ENCODE results near the gene SLC16A12. TPM values are rescaled to one million over a fixed set of nuclear protein-coding genes. Genes with fewer than 3 reads are reported as not detected.

The SLC16A12 gene
- total RNA-seq, 3 donors from 2014 or later (not counting 1 experiment from before 2014, with no cell fraction given): not detected

- Mint-ChIP-seq H3K27me3 (ENCODE audit: low read depth in 2 of 2) (peaks cover 40 to 47% of the 10 kb centered on the region in 2 donors), H3K27ac (no peak overlapping the region), H3K36me3 (no peaks in the 10 kb centered on the region), H3K9me3 (no peaks in the 10 kb centered on the region), H3K4me1 (peaks cover 0 to 5% of the 10 kb centered on the region in 2 donors), H3K4me3 (no peak overlapping the region)
- intact Hi-C loops (cut with micrococcal nuclease): no loop called here
- no peak for ATAC-seq
- Histone ChIP-seq H3K27ac (ENCODE audit: low read length) (no peak overlapping the region), H3K4me1 (ENCODE audit: control insufficient read depth, insufficient read depth, low read length) (no peaks in the 10 kb centered on the region), H3K4me3 (ENCODE audit: low read length) (no peak overlapping the region), H3K9me3 (ENCODE audit: control insufficient read depth, insufficient read depth, low read length) (no peaks in the 10 kb centered on the region), H3K36me3 (ENCODE audit: control insufficient read depth, insufficient read depth, low read length) (no peaks in the 10 kb centered on the region), H3K27me3 (ENCODE audit: control insufficient read depth, insufficient read depth, low read length) (peaks cover 15% of the 10 kb centered on the region)
- TF ChIP-seq CTCF (IDR thresholded peaks at IDR 0.05): no peak
- 82% methylated on average over 1 of the region's 1 CpG for WGBS (ENCODE audit: insufficient coverage)
- DNase-seq: no peak
Measured at GRCh38 chr10:89537364-89537763, 2.0 kb upstream of the SLC16A12 start.

GRCh38 chr10:89536013-89536354, 590 bp upstream of the SLC16A12 start:
- ATAC-seq: no peak
- no peak overlapping the region for H3K4me3 Mint-ChIP-seq
- intact Hi-C loops (cut with micrococcal nuclease): no loop called here
- no peaks in the 10 kb centered on the region for H3K36me3 Mint-ChIP-seq
- no peaks in the 10 kb centered on the region for H3K9me3 Mint-ChIP-seq
- no peak overlapping the region for H3K27ac Mint-ChIP-seq
- Histone ChIP-seq H3K36me3 (ENCODE audit: control insufficient read depth, insufficient read depth, low read length) (no peaks in the 10 kb centered on the region), H3K4me1 (ENCODE audit: control insufficient read depth, insufficient read depth, low read length) (no peaks in the 10 kb centered on the region), H3K27ac (ENCODE audit: low read length) (no peak overlapping the region), H3K9me3 (ENCODE audit: control insufficient read depth, insufficient read depth, low read length) (no peaks in the 10 kb centered on the region), H3K4me3 (ENCODE audit: low read length) (no peak overlapping the region), H3K27me3 (ENCODE audit: control insufficient read depth, insufficient read depth, low read length) (peaks cover 15% of the 10 kb centered on the region)
- peaks cover 0 to 5% of the 10 kb centered on the region in 2 donors for H3K4me1 Mint-ChIP-seq
- DNase-seq: no peak
- H3K27me3 Mint-ChIP-seq (ENCODE audit: low read depth in 2 of 2): peaks cover 44 to 49% of the 10 kb centered on the region in 2 donors
- TF ChIP-seq CTCF (IDR thresholded peaks at IDR 0.05): no peak
- WGBS (ENCODE audit: insufficient coverage): 15% methylated on average over 16 of the region's 16 CpGs

- H3K4me3 Mint-ChIP-seq: no peak overlapping the region
- no peaks in the 10 kb centered on the region for H3K9me3 ChIP-seq (ENCODE audit: control insufficient read depth, insufficient read depth, low read length)
- peaks cover 0 to 5% of the 10 kb centered on the region in 2 donors for H3K4me1 Mint-ChIP-seq
- no peak overlapping the region for H3K27ac ChIP-seq (ENCODE audit: low read length)
- no peaks in the 10 kb centered on the region for H3K9me3 Mint-ChIP-seq
- intact Hi-C loops (cut with micrococcal nuclease): no loop called here
- no peak overlapping the region for H3K27ac Mint-ChIP-seq
- no peaks in the 10 kb centered on the region for H3K4me1 ChIP-seq (ENCODE audit: control insufficient read depth, insufficient read depth, low read length)
- H3K27me3 ChIP-seq (ENCODE audit: control insufficient read depth, insufficient read depth, low read length): peaks cover 17% of the 10 kb centered on the region
- H3K36me3 Mint-ChIP-seq: no peaks in the 10 kb centered on the region
- H3K27me3 Mint-ChIP-seq (ENCODE audit: low read depth in 2 of 2): peaks cover 45 to 48% of the 10 kb centered on the region in 2 donors
- ATAC-seq (no peak), DNase-seq (no peak)
- TF ChIP-seq CTCF (IDR thresholded peaks at IDR 0.05): no peak
- no peak overlapping the region for H3K4me3 ChIP-seq (ENCODE audit: low read length)
- H3K36me3 ChIP-seq (ENCODE audit: control insufficient read depth, insufficient read depth, low read length): no peaks in the 10 kb centered on the region
- 26% methylated on average over 6 of the region's 8 CpGs for WGBS (ENCODE audit: insufficient coverage)
Measured at GRCh38 chr10:89534826-89535166, 598 bp downstream of the SLC16A12 start.

GRCh38 chr10:89532476-89532875, 2.9 kb downstream of the SLC16A12 start:
- H3K27ac ChIP-seq (ENCODE audit: low read length): no peak overlapping the region
- Mint-ChIP-seq H3K27me3 (ENCODE audit: low read depth in 2 of 2) (peaks cover 37 to 43% of the 10 kb centered on the region in 2 donors), H3K27ac (no peak overlapping the region), H3K4me3 (no peak overlapping the region), H3K4me1 (peaks cover 0 to 5% of the 10 kb centered on the region in 2 donors), H3K9me3 (no peaks in the 10 kb centered on the region), H3K36me3 (no peaks in the 10 kb centered on the region)
- WGBS (ENCODE audit: insufficient coverage): 96% methylated on average over 3 of the region's 3 CpGs
- no peak for ATAC-seq
- H3K36me3 ChIP-seq (ENCODE audit: control insufficient read depth, insufficient read depth, low read length): no peaks in the 10 kb centered on the region
- TF ChIP-seq CTCF (IDR thresholded peaks at IDR 0.05): no peak
- H3K9me3 ChIP-seq (ENCODE audit: control insufficient read depth, insufficient read depth, low read length): no peaks in the 10 kb centered on the region
- DNase-seq: no peak
- no peaks in the 10 kb centered on the region for H3K4me1 ChIP-seq (ENCODE audit: control insufficient read depth, insufficient read depth, low read length)
- H3K27me3 ChIP-seq (ENCODE audit: control insufficient read depth, insufficient read depth, low read length): peaks cover 17% of the 10 kb centered on the region
- intact Hi-C loops (cut with micrococcal nuclease): no loop called here
- no peak overlapping the region for H3K4me3 ChIP-seq (ENCODE audit: low read length)
